GM19099 (cell line): Measurements from ENCODE around the gene ACAP3.
A peak's percentile ranks its signal among the peaks of the same experiment; 100 is the strongest.

Experiments
- POLR2A ChIP-seq: IDR thresholded peaks from 3 replicates; pipeline ENCODE4 v1.6.1; 2011; ENCODE audit warnings: low read depth; ENCODE audit not compliant: insufficient read length; ENCODE audit errors: extremely low read depth

Gene ACAP3

DNA sequence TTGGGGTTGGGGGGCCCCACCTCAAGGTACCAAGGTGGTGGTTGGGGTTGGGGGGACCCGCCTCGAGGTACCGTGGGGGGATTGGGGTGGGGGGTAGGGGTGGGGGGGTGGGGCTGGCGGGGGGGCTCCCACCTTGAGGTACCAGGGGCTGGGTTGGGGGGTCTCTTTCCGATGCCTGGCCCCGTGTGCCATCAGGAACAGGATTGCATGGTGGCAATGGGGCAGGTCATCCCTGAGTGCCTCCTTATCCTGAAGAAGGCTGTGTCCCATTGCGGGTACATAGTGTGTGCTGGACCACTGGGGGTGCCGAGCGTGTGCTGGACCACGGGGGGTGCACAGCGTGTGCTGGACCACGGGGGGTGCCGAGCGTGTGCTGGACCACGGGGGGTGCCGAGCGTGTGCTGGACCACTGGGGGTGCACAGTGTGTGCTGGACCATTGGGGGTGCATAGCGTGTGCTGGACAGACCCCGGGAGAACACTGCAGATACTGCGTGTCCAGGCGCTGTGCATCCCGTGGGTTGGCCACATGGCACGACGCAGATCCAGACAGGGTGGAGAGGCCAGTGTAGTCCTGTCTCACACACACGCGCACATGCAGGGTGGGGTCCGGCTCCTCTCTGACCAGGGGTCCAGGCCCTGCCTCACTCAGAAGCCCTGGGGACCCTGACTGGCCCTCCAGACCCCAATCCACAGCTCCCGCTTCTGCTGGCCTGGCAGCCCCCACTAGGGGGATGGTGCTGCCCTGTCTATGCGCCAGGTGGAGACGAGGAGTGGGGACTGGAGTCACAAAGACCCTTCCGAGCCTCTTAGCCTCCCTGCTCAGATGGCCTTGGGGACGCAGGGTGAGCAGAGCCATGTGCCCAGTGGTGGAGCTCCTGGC is 23.3 kb downstream of the ACAP3 start:
- no peak for TF ChIP-seq POLR2A

- no peak for TF ChIP-seq POLR2A
These were observed 23.9 kb downstream of the ACAP3 start for GRCh38 chr1:1283821-1284220.

GRCh38 chr1:1282998-1283397 is 24.7 kb downstream of the ACAP3 start:
- TF ChIP-seq POLR2A, result no peak

GRCh38 chr1:1281533-1282321 is 26.0 kb downstream of the ACAP3 start:
- TF ChIP-seq POLR2A, result no peak

DNA sequence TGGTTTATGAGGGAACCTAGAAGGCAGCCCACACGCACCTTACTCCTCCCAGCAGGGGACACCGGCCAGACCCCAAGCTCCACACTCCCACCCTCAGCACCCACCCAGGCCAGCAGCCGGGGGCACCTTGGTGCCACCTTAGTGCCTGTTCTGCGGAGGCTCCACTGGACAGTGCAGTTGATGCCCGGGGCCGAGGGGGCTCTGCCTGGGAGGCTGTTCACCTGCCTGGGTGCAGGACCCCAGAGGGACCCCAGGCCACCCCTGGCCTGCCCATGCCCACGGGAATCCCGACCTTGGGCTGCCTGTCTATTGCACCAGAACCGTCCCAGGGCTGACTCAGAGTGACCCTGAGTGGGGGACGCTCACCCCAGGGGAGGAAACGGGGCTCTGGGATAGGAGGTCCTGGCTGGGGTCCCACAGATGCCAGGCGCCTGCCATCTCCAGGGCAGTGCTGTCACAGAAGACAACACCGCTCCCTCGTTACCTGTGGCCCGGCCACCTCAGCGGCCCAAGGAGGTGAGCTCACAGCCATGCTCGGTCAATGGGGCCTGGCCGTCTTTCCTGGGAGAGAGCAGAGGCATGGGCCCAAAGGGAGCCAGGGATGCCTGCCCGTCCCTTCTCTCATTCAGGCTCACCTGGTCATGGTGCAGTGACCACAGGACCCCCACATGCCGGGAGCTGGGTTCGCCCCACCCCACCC is 26.8 kb downstream of the ACAP3 start:
- TF ChIP-seq POLR2A, result no peak

DNA sequence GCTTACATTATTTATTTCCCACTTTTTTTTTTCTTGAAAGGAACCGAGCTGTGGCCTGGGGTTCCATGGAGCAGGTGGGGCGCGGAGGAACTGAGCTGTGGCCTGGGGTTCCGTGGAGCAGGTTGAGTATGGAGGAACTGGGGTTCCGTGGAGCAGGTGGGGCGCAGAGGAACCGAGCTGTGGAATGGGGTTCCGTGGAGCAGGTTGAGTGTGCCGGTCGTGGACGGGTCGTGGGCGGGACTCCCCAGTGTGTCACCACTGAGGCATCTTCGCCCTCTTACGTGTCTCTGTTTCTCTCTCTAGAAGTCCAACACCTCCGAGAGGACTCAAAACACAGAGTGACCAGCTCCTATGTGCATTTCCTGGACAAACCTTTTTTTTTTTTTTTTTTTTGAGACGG is 28.7 kb downstream of the ACAP3 start:
- no peak for TF ChIP-seq POLR2A

DNA sequence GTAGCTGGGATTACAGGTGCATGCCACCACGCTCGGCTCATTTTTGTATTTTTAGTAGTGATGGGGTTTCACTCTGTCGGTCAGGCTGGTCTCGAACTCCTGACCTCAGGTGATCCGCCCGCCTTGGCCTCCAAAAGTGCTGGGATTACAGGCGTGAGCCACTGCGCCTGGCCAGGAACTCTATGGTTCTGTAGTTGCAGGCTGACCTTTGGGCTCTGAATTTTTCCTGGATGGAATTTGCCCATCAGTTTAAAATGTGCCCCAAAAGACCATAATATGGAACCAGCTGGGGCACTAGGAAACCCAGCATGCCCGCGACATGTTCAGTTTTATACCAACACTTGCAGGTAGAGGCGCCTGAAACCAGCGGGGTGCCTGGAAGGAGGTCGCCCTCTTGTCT is 29.1 kb downstream of the ACAP3 start:
- TF ChIP-seq POLR2A, result no peak

- TF ChIP-seq POLR2A, result no peak
These were observed 31.9 kb downstream of the ACAP3 start for GRCh38 chr1:1275836-1276235.

- no peak for TF ChIP-seq POLR2A
These were observed 32.7 kb downstream of the ACAP3 start for GRCh38 chr1:1274931-1275431.

GRCh38 chr1:1274299-1274930 is 33.3 kb downstream of the ACAP3 start:
- no peak for TF ChIP-seq POLR2A

DNA sequence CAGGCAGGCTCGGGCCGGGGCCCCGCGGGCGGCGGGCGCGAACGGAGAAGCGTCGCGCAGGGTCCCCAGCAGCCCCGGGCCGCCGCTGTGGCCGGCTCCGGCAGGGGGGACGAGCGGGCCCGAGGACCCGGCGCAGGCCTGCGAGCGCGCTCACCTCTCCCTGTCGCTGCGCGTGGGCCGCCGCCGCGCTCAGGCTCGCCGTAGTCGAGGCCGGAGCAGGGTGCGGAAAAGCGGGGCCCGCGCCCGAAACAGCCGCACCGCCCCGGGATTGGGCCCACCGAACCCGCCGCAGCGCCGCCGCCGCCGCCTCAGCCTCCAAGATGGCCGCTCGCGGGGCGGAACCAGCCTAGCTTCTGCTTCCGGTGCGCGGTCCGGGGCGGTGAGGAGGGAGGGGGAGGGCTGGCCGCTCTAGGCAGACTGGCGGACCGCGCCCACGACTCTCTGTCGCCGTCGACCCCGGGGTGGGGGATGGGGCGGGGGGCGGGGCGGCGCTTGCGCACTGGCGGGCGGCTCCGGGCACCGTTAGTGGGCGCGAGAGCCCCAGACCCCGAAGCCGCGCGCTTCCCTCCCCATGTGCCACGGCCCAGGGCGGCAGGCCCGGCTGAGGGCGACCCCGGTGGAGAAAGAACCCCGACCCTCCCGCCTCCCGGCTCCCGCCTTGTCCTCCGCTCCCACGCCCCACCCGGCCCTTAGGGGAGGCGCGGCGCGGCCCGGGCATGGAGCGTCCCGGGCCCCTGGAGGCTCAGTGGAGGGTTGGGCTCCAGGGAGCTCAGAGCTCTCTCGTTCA is 34.0 kb downstream of the ACAP3 start, which contains the start of gene UBE2J2:
UBE2J2 (minus strand) TSS at position 343 of the 787 bp plus-strand sequence. CDS start 5,862 bp downstream, outside the sequence.
- TF ChIP-seq POLR2A, result peak; percentile 90

DNA sequence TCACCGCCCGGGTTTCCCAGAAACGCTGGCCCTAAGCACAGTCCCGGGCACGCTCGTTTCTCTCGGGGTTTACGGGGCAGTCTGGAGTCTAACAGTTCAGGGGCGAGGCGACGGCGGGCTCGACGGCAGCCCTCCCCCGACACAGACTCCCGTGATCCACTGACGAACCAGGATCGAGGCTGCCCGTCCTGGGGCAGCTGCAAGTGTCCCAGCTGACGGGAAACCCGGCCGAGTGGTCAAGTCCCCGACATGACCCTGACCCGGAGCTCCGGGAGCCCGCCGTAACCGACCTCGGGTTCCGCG is 34.6 kb downstream of the ACAP3 start:
- no peak for TF ChIP-seq POLR2A

- no peak for TF ChIP-seq POLR2A
These were observed 35.2 kb downstream of the ACAP3 start for GRCh38 chr1:1272341-1273208.
